GM15510 (cell line): ENCODE results near the gene PPIL4.

ENCODE experiments used
- POLR2A ChIP-seq: IDR thresholded peaks from 3 replicates; pipeline ENCODE4 v1.6.1; 2011; ENCODE audit warnings: borderline replicate concordance; ENCODE audit not compliant: insufficient read length; ENCODE audit errors: extremely low read depth

The PPIL4 gene, protein sequence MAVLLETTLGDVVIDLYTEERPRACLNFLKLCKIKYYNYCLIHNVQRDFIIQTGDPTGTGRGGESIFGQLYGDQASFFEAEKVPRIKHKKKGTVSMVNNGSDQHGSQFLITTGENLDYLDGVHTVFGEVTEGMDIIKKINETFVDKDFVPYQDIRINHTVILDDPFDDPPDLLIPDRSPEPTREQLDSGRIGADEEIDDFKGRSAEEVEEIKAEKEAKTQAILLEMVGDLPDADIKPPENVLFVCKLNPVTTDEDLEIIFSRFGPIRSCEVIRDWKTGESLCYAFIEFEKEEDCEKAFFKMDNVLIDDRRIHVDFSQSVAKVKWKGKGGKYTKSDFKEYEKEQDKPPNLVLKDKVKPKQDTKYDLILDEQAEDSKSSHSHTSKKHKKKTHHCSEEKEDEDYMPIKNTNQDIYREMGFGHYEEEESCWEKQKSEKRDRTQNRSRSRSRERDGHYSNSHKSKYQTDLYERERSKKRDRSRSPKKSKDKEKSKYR

DNA sequence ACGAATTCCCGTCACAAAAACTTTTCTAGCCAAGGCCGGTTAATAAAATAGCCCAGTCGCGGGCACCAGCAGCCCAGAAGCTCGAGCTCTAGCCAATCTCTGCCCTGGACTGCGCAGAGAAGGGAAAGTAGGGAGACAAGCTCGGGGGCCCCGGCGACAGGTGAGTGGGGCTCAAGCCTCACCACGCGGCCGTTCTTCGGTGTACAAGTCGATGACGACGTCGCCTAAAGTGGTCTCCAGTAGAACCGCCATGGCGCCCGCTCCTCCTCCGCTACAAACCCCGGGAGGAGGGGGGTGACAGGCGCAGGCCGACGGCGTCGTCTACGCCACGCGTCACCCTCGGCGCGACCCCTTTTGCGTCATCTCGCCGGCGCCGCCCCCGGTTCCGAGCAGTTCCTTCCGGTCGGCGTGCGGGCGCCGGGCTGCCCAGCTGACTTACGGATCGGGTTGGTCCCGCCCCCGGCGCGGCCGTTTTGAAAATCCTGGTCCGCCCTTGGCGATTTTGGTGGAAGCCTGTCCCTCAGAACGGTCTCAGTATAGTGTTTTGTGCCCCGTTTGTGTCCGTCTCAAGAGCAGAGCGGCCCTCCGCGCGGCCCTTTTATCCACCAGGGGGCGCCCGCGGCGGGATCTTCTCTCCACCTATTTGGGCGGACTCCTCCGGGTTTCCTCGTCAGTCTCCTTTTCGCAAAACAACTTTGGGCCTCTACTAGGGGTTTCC, at the start of gene PPIL4:
TSS of gene PPIL4 (minus strand) at position 290 of the 718 bp plus-strand sequence. CDS start at position 252, 38 bp downstream.
- peak; percentile 86 for TF ChIP-seq POLR2A

DNA sequence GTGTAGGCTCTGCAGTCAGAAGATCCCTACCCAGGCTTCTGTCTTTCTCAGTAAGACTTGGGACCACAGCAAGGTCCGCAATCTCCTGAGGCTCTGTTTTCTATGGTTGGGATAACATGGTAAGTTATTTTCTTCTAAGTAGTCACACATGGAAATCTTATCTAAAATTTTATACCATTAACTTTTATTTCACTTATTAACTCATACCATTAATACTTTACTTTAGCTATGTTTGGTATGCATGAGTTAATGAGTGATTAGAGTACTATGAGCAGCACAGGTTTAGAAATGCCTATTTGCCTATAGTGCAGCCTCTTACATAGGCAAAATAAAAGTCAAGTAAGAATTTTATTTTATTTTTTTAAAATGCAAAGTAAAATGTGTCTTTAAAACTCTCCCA, 47.6 kb upstream of the PPIL4 start:
- no peak for TF ChIP-seq POLR2A

DNA sequence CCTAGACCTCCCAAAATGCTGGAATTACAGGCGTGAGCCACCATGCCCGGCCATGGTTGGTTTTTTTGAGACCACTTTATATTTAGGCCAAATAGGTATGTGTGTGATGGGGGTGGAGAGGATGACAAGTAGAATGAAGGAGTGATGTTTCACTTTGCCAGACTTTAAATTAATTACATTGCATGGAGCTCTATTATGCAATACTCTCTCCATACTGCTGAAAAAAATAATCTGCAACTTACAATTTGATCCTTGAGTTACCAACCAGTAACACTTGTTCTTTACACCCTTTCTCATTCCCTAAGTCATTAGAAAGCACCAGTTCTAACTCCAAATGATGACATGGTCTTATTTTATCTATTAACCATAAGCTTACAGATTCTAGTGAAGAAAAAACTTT, 47.1 kb upstream of the PPIL4 start:
- no peak for TF ChIP-seq POLR2A

DNA sequence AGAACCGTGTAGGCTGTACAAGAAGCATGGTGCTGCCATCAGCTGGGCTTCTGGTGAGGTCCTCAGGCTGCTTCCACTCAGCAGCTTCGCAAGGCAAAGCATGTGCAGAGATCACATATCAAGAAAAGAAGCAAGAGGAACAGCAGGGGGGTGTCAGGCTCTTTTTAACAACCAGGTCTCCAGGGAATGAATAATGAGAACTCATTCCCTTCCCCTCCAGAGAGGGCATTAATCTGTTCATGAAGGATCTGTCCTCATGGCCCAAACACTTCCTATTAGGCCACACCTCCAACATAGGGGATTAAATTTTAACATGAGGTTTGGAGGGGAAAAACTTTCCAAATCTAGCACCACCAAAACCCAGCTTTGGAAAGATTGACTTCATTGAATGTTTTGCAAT, 40.3 kb upstream of the PPIL4 start:
- TF ChIP-seq POLR2A, result no peak

DNA sequence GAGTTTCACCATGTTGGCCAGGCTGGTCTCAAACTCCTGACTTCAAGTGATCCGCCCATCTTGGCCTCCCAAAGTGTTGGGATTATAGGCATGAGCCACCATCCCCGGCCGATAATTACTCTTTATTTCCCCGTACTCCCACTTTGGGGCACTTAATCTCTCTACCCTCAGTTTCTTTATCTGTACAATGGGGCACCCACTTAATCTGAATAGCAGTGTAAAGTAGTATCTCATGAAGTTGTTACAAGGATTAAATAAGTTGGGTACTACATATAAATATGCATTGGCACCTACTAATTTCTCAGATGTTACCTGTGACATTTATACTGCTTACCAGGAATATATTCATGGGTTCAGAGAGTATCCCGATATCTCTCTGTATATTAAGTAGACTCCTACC, 35.5 kb upstream of the PPIL4 start:
- no peak for TF ChIP-seq POLR2A

DNA sequence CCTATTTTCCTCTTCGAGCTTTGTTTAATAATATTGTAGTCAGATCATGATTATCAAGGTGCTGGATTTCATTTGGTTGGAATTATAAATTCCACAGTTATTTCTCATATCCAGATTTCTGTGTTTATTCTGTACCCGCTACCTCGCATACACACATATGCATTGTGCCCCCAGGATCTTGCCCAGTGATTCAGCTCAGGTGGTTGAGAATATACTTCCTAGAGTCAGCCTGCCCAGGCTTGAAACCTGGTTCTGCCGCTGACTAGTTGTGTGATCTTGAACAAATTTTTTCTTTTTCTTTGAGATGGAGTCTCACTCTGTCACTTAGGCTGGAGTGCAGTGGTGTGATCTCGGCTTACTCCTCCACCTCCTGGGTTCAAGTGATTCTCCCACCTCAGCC, 35.0 kb upstream of the PPIL4 start:
- no peak for TF ChIP-seq POLR2A

DNA sequence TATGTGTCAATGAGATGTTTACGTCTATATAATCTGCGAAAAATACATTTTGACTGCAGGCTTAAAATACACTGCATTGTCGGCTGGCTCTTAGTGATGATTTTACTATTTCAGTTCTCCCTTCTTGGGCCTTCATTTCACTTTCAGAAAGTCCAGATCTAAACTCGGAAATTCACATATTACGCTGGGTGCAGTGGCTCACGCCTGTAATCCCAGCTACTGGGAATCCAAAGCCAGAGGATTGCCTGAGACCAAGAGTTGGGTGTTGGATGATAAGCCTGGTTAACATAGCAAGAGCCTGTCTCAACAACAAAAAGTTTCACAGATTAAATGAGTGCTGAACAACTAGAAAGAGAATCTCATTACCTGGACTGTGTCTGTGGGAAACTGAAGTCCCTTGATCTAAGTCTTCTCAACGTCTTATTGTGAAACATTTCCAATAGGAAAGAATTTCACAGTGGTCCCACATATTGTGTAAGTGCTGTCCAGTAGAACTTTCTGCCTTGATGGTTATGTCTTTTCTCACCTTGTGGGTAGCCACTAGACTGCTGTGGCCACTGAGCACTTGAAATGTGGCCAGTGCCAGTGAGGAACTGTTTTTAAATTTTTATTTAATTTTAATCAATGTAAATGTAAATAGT, 22.2 kb upstream of the PPIL4 start:
- TF ChIP-seq POLR2A, result no peak

DNA sequence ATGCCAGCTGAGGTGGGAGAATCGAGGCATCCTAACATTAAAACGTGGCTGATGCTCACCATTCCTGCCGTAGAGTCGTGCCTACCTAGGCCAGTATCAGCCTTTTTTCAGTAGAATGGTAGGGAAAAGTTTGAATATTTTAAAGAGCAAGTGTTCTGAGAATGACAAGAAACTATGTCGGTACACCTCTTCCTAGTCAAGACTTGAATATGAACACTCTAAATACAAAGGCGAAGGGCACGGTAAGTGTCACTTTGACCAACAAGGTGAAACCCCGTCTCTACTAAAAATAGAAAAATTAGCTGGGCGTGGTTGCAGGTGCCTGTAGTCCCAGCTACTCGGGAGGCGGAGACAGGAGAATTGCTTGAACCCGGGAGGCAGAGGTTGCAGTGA, 21.3 kb upstream of the PPIL4 start:
- no peak for TF ChIP-seq POLR2A

DNA sequence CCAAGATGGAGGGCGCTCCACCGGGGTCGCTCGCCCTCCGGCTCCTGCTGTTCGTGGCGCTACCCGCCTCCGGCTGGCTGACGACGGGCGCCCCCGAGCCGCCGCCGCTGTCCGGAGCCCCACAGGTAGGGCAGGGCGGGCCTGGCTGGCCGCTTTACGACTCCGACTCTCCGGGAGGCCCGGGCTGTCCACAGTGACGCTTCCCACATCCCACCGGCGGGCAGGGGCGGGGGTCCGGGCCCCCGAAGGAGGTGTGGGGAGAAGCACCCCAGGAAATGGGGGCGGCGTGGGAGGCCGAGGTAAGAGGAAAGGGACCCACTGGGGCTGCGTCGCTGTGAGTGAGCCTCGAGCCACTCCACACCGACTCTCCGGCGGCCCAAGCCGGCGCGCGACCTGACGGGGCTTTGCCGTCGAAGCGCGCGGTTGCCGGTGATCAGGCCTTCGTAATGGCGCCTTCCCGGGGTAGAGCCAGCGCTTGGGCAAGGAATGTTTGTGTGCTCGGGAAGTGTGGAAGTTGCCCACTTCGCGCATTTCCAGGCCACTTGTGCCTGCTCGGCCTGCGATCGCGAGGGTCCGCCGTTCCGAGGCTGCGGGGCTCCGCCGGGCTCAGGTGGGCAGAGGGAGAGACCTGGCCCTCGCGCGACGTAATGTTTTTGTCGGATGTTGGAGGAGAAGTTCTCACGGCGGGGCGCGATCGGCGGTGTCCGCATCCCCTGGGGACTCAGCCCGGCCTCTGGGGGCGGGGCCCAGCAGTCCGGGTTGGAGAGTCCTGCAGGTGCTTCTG, 20.8 kb upstream of the PPIL4 start:
- TF ChIP-seq POLR2A, result peak; percentile 65

DNA sequence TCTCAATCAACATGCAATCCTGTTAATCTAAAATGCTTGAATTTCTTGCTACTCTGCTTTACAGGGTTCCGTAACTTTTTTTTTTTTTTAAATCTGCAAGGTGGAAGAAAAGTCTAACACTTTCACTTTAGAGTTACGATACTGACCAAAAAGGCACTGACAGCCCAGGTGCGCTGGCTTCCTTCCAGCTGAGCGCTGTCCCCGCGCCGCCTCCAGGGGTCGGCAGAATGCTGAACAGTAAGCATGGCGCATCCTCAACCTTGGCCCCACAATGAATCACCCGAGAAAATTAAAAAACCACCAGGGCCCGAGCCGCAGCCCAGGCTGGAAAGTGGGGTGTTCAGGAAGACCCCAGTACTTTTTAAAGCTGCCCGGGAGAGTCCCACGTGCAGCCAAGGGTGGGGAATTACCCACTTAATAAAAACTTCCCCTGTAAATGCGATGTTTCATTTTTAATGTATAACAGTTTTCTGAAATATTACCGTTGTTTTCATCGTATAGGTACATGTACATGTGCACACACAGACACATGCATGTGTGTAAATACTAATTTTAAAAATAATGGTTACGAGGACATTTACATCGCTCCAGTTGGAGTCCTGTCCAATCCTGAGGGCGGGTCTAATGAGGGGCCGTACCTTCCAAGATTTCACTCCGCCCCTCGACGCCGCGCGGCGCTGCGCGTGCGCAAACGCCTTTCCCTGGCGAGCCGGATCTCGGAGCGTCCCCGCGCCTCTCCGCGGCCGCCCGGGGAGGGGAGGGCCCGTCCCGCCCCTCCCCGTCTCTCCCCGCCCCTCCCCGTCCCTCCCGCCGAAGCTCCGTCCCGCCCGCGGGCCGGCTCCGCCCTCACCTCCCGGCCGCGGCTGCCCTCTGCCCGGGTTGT, 19.9 kb upstream of the PPIL4 start, which contains the start of gene GINM1:
TSS of gene GINM1 (plus strand) at position 849 of the 883 bp plus-strand sequence. CDS start 40 bp downstream, outside the sequence.
- TF ChIP-seq POLR2A, result no peak

DNA sequence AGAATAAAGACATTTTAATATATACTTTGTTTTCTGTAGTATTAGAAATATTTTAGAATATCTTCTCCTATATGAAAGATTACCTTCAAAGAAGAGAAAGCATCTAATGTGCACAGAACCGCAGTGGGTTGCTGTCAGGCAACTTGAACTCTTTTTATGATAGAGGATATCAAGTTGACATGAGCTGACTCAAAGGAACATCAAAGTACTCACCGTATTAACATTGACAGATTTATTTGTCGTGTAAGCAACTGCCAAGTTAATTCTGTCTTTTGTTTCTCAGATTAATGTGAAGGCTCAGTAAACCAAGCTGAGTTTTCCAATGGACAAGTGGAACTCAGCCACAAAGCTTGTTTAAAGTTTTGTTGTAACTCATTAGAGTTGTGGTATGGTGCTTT, 18.1 kb upstream of the PPIL4 start:
- no peak for TF ChIP-seq POLR2A

DNA sequence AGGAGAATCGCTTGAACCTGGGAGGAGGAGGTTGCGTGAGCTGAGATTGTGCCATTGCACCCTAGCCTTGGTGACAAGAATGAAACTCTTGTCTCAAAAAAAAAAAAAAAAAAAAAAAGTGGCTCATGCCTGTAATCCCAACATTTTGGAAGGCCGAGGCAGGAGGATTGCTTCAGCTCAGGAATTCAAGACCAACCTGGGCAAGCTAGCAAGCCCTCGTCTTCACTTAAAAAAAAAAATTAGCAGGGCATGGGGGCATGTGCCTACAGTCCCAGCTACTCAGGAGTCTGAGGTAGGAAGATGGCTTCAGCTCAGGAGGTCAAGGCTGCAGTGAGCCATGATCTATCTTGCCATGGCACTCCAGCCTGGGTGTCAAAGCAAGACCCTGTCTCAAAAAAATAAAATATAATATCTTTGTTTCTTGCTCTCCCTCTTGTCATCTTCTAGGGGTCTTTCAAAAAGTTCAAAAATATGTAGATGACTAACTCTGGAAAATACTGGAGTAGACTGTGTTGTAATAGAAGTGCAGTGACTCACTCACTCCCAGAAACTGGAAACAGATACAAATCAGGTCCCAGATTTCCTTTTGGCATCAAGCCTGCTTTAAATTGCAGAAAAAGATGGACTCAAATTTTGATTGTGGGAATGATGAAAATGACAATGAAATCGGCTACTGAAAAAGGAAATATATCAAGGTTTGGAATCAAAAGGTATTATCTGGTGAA, 17.5 kb upstream of the PPIL4 start:
- TF ChIP-seq POLR2A, result no peak

DNA sequence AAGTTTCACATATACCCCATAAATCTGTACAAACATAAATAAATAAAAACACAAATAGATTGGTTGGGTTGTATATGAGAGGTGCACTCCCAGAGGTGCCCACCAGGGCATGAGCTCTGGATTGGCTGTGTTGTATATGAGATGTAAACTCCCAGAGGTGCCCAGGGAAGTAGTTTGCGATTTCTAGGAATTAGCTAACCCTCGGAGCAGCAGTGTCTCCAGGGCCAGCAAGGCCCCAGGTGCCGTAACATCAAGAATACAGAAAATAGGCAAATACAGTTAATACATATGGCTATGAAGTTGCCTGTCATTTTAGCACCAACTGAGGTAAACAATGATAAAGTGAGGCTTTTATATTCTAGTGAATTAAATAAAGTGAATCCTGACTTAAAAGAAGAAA, 14.9 kb upstream of the PPIL4 start:
- TF ChIP-seq POLR2A, result no peak

DNA sequence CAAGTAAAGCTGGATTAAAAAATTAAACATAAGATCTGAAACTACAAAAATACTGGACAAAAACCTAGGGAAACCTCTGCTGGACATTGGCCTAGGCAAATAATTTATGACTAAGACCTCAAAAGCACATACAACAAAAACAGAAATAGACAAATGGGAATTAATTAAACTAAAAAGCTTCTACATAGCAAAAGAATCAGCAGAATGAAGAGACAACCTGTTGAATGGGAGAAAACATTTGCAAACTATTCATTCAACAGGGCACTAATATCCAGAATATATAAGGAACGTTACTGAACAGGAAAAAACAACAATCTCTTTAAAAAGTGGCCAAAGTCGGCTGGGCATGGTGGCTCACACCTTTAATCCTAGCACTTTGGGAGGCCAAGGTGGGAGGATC, 13.5 kb upstream of the PPIL4 start:
- no peak for TF ChIP-seq POLR2A

DNA sequence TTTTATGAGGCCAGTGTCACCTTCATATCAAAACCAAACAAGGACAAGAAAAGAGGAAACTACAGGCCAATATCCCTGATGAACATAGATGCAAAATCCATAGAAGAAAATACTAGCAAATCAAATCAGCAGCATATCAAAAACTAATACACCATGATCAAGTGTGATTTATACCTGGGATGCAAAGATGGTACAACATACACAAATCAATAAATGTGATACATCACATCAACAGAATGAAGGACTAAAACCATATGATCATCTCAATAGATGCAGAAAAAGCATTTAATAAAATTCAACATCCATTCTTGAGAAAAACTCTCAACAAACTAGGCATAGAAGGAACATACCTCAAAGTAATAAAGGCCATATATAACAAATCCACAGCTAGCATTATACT, 12.2 kb upstream of the PPIL4 start:
- no peak for TF ChIP-seq POLR2A
